K562 (cell line): ENCODE results near the gene SEH1L. TPM values are rescaled to one million over a fixed set of nuclear protein-coding genes. Genes with fewer than 3 reads are reported as not detected.

Experiments
- ATAC-seq: fragments of 200-7000 bp; cut with Tn5 transposase; 3 replicates; pipeline ENCODE4 v1.9.1; 2020; ENCODE audit warnings: moderate library complexity
- BruUV-seq: library from RNA; stranded (reverse); fragments of 400-500 nt; replicated peaks from 2 replicates; lab custom pipeline; 2021; lab: Mats Ljungman, UMichigan
- CTCF ChIA-PET: fragments of 300-600 bp; formaldehyde crosslinking; extraction: SDS; loops from one replicate; lab custom pipeline; 2021; ENCODE audit warnings: low intra/inter-chr PET ratio; lab: Yijun Ruan, JAX
- POLR2A ChIA-PET: fragments of 300-600, 350-650 bp; sonication (Branson Sonifier 250); formaldehyde crosslinking; extraction: SDS; loops from one replicate; lab custom pipeline; 2021; ENCODE audit warnings: antibody characterized with exemption, inconsistent platforms; lab: Yijun Ruan, JAX
- DNase-seq, 4 experiments: peaks; one replicate each; pipeline versions ENCODE4 v3.0.0 to v3.0.0-alpha.2; 2011 to 2018; ENCODE audit warnings: low spot score in 3 of 4, mixed read lengths in 3 of 4; ENCODE audit errors: extremely low read depth in 1 of 4
- FAIRE-seq: peaks from 2 replicates; lab custom pipeline; 2011; peaks lifted over from hg19 to GRCh38; lab: Jason Lieb, UNC
- H2AFZ ChIP-seq: 2 replicates; pipeline ENCODE4 v1.6.0; 2011; ENCODE audit warnings: low read depth, low read length, control low read depth, inconsistent platforms
- H3K27ac ChIP-seq: fragments of 200-600 bp; 3 replicates; pipeline ENCODE4 v1.8.0; 2011; ENCODE audit warnings: low read depth, mild to moderate bottlenecking, control low read depth, inconsistent platforms, low read length, moderate library complexity, mixed read lengths; ENCODE audit errors: extremely low read depth
- H3K27me3 ChIP-seq, 2 experiments: fragments of 300-600 bp in 1 of 2; 2 replicates in 1 of 2; 3 replicates in 1 of 2; pipeline versions ENCODE4 v1.6.0 to v1.8.0; 2011; ENCODE audit warnings: inconsistent platforms in 2 of 2, low read length in 2 of 2, mild to moderate bottlenecking in 1 of 2, mixed read lengths in 1 of 2, moderate library complexity in 1 of 2; ENCODE audit not compliant: control insufficient read depth in 2 of 2, insufficient read depth in 2 of 2
- H3K36me3 ChIP-seq: fragments of 300-600 bp; 3 replicates; pipeline ENCODE4 v1.8.0; 2011; ENCODE audit warnings: mild to moderate bottlenecking, low read length, inconsistent platforms; ENCODE audit not compliant: control insufficient read depth, insufficient read depth
- H3K4me1 ChIP-seq, 2 experiments: fragments of 200-600 bp in 1 of 2; replicated peaks in 1 of 2; 2 replicates in 1 of 2; 3 replicates in 1 of 2; pipeline versions ENCODE4 v1.5.1 to v1.8.0; 2011; ENCODE audit warnings: inconsistent platforms in 2 of 2, low read length in 2 of 2, mild to moderate bottlenecking in 1 of 2, mixed read lengths in 1 of 2, moderate library complexity in 1 of 2; ENCODE audit not compliant: control insufficient read depth in 2 of 2, insufficient read depth in 2 of 2
- H3K4me2 ChIP-seq: 2 replicates; pipeline ENCODE4 v1.6.1; 2011; ENCODE audit warnings: low read length, control low read depth, inconsistent platforms, mixed read lengths; ENCODE audit not compliant: insufficient read depth
- H3K4me3 ChIP-seq: fragments of 200-600 bp; sonication (generic), shearing (Covaris generic); 2 replicates; pipeline ENCODE4 v1.5.1; 2016; ENCODE audit warnings: control low read depth, inconsistent platforms
- H3K79me2 ChIP-seq: fragments of 200-600 bp; 3 replicates; pipeline ENCODE4 v1.8.0; 2011; ENCODE audit warnings: low read length, inconsistent platforms; ENCODE audit not compliant: control insufficient read depth, insufficient read depth
- H3K9ac ChIP-seq, 2 experiments: 2 replicates each; pipeline versions ENCODE4 v1.6.0 to v1.6.1; 2011; ENCODE audit warnings: low read depth in 2 of 2, low read length in 2 of 2, control low read depth in 1 of 2, inconsistent platforms in 1 of 2, mild to moderate bottlenecking in 1 of 2, mixed read lengths in 1 of 2; ENCODE audit not compliant: insufficient read depth in 1 of 2
- H3K9me1 ChIP-seq: one replicate; pipeline ENCODE4 v1.6.0; 2011; ENCODE audit warnings: inconsistent platforms, mild to moderate bottlenecking, low read length, moderate library complexity; ENCODE audit not compliant: control insufficient read depth, insufficient read depth
- H3K9me3 ChIP-seq: replicated peaks from 2 replicates; pipeline ENCODE4 v1.5.1; 2011; ENCODE audit warnings: low read depth, low read length, inconsistent platforms; ENCODE audit not compliant: control insufficient read depth, insufficient read depth
- H4K20me1 ChIP-seq: replicated peaks from 2 replicates; pipeline ENCODE4 v1.6.1; 2011; ENCODE audit warnings: low read length, inconsistent platforms, mixed read lengths; ENCODE audit not compliant: control insufficient read depth, insufficient read depth
- ADNP ChIP-seq: fragments of 200-800 bp; sonication (Bioruptor generic); IDR thresholded peaks from 2 replicates; pipeline ENCODE4 v1.6.1; 2016; ENCODE audit warnings: missing genetic modification characterization, missing compliant biosample characterization
- ARNT ChIP-seq, 2 experiments: fragments of 450-650 bp; IDR thresholded peaks; 2 replicates each; pipeline ENCODE4 v1.6.1; 2016; ENCODE audit warnings: mild to moderate bottlenecking in 1 of 2
- BDP1 ChIP-seq: IDR thresholded peaks from 3 replicates; pipeline ENCODE4 v1.6.1; 2011; ENCODE audit not compliant: insufficient read length, insufficient read depth
- CHAMP1 ChIP-seq: fragments of 450-650 bp; IDR thresholded peaks from 2 replicates; pipeline ENCODE4 v1.6.1; 2016; ENCODE audit warnings: mild to moderate bottlenecking
- GMEB1 ChIP-seq: fragments of 250-450 bp; sonication (Bioruptor Pico); IDR thresholded peaks from 2 replicates; pipeline ENCODE4 v1.4.0; 2020; ENCODE audit warnings: mild to moderate bottlenecking
- NR3C1 ChIP-seq: sonication (generic); formaldehyde crosslinking; IDR thresholded peaks from 2 replicates; pipeline ENCODE4 v1.8.1; 2022; ENCODE audit warnings: missing genetic modification reagents
- SMARCB1 ChIP-seq: IDR thresholded peaks from 2 replicates; pipeline ENCODE4 v1.6.1; 2011; ENCODE audit warnings: improper control_type of control experiment, low read depth; ENCODE audit not compliant: insufficient read length
- SNRNP70 ChIP-seq: fragments of 200-400 bp; formaldehyde crosslinking; optimal IDR thresholded peaks from 2 replicates; pipeline ENCODE3; 2017; ENCODE audit warnings: low read depth, low read length
- ZNF124 ChIP-seq: sonication (generic); formaldehyde crosslinking; IDR thresholded peaks from 2 replicates; pipeline ENCODE4 v1.8.1; 2022; ENCODE audit warnings: missing genetic modification reagents
- ZNF165 ChIP-seq: fragments of 250-450 bp; sonication (Bioruptor Pico); IDR thresholded peaks from 2 replicates; pipeline ENCODE4 v1.4.0; 2020; ENCODE audit warnings: borderline replicate concordance
- ZNF431 ChIP-seq: sonication (generic); formaldehyde crosslinking; IDR thresholded peaks from 2 replicates; pipeline ENCODE4 v1.8.0; 2022; ENCODE audit warnings: mild to moderate bottlenecking, missing genetic modification reagents
- ZNF589 ChIP-seq: fragments of 200-800 bp; sonication (Bioruptor generic); IDR thresholded peaks from 2 replicates; pipeline ENCODE4 v1.6.1; 2016; ENCODE audit warnings: low read depth, missing genetic modification characterization, missing compliant biosample characterization
- ZNF740 ChIP-seq, 3 experiments: fragments of 200-800 bp in 1 of 3; sonication (Bioruptor generic) in 1 of 3; sonication (generic) in 1 of 3; formaldehyde crosslinking in 1 of 3; IDR thresholded peaks; 2 replicates each; pipeline versions ENCODE4 v1.6.1 to v1.8.0; 2016 to 2022; ENCODE audit warnings: mild to moderate bottlenecking in 2 of 3, missing compliant biosample characterization in 2 of 3, missing genetic modification characterization in 2 of 3, missing genetic modification reagents in 1 of 3
- WGBS: fragments of 100-300 bp; shearing (Covaris generic); methylation state at CpG from one replicate; pipeline ENCODE4 v1.1.6; 2016; ENCODE audit warnings: low coverage, mixed read lengths; ENCODE audit not compliant: insufficient coverage; ENCODE audit errors: missing lambda C conversion rate; 5-methylcytosine and 5-hydroxymethylcytosine counted together
- in situ Hi-C: fragments of 300-500 bp; cut with MboI; formaldehyde crosslinking; loops from 4 replicates; pipeline ENCODE4 v1.15.0; 2018; ENCODE audit warnings: inconsistent platforms, mixed read lengths
- intact Hi-C: fragments of 100-400 bp; cut with micrococcal nuclease; formaldehyde crosslinking; loops from 2 replicates; pipeline ENCODE4 v1.14.2; 2022
- polyA plus RNA-seq, 8 experiments: library from polyadenylated mRNA; depleted of rRNA in 4 of 8; stranded (reverse) in 5 of 8; unstranded in 3 of 8; fragments of >200 nt; fragmentation: Nextera tagmentation in 2 of 8; fragmentation: Illumina TruSeq in 1 of 8; extraction: Ambion mirVana in 2 of 8; extraction: Trizol in 1 of 8; gene quantifications; 2 replicates each; pipeline versions ENCODE4 v1.2.1 to v1.2.3, GENCODE V29; 2011 to 2014; ENCODE audit warnings: inconsistent platforms in 1 of 8, missing spikeins in 1 of 8
- total RNA-seq, 7 experiments: library from RNA; depleted of rRNA in 6 of 7; stranded (reverse); fragments of >200 nt in 6 of 7; fragmentation: Illumina TruSeq in 2 of 7; extraction: Trizol in 2 of 7; gene quantifications; 2 replicates each; pipeline versions ENCODE4 v1.2.1 to v1.2.3, GENCODE V29; 2011 to 2021; ENCODE audit warnings: low replicate concordance in 1 of 7

SEH1L gene
- total and polyA plus RNA-seq, 9 of the 15 experiments (the other 6 are each of a cell fraction or from before 2014, with no cell fraction given), result 62.2 to 180 (median 108) TPM

GRCh38 chr18:13028869-13029268, 81.1 kb downstream of the SEH1L start (continued):
- no peak for TF ChIP-seq ZNF740 (CRISPR knock-in tag; IDR thresholded peaks at IDR 0.05)
- TF ChIP-seq ZNF740 (tag; IDR thresholded peaks at IDR 0.05), result no peak
- no peak for TF ChIP-seq GMEB1 (CRISPR knock-in tag)

GRCh38 chr18:13032173-13032572, 84.4 kb downstream of the SEH1L start:
- CTCF ChIA-PET, result no interaction called here
- H3K27ac ChIP-seq, result no peak overlapping the region
- intact Hi-C loops (no loop called here), in situ Hi-C loops (loop anchor here (10.0 kb wide), 1 partner anchor 1127 kb away; the partner anchor contains the start of gene MPPE1)
- no peak overlapping the region for H3K4me3 ChIP-seq
- no TSS peak for BruUV-seq
- H3K27me3 ChIP-seq, result no peaks in the 10 kb centered on the region
- no peaks in the 10 kb centered on the region for H3K9me1 ChIP-seq
- no peaks in the 10 kb centered on the region for H4K20me1 ChIP-seq
- FAIRE-seq (no peak), ATAC-seq (no peak), DNase-seq (no peak)
- H3K9me3 ChIP-seq, result no peaks in the 10 kb centered on the region; the same call in 1 of the 2 replicates
- H3K9ac ChIP-seq, result no peak overlapping the region
- H3K4me1 ChIP-seq, result peaks cover 0 to 3% of the 10 kb centered on the region in 2 experiments; a peak in 1 of 5 replicates
- no peak overlapping the region for H3K4me2 ChIP-seq
- WGBS, result 88% methylated on average over 5 of the region's 5 CpGs
- H2AFZ ChIP-seq, result no peak overlapping the region
- H3K36me3 ChIP-seq, result peaks cover 86% of the 10 kb centered on the region
- H3K79me2 ChIP-seq, result peaks cover 13% of the 10 kb centered on the region; the same call in 1 of the 3 replicates
- POLR2A ChIA-PET, result interaction anchor here (1.4 kb wide), 1 partner anchor 19 kb away, joined by 3 read pairs; no protein-coding TSS in a partner anchor
- no peak for TF ChIP-seq ZNF431
- no peak for TF ChIP-seq BDP1
- no peak for TF ChIP-seq ZNF124 (CRISPR knock-in tag)
- TF ChIP-seq SNRNP70, result no peak
- no peak for TF ChIP-seq SMARCB1
- no peak for TF ChIP-seq CHAMP1
- TF ChIP-seq ARNT (IDR thresholded peaks at IDR 0.05), result no peak
- no peak for TF ChIP-seq ZNF165 (CRISPR knock-in tag)
- no peak for TF ChIP-seq NR3C1 (CRISPR knock-in tag)
- no peak for TF ChIP-seq ZNF589 (CRISPR knock-in tag)
- TF ChIP-seq ADNP (tag), result no peak
